Chondrocyte (in vitro differentiated cells): ENCODE measurements around the gene TCEANC2. TPM values are rescaled to one million over a fixed set of nuclear protein-coding genes. Genes with fewer than 3 reads are reported as not detected.
A peak's percentile ranks its signal among the peaks of the same experiment; 100 is the strongest.

ENCODE experiments used
- DNase-seq: peaks from one replicate; pipeline ENCODE4 v3.0.0; 2021; ENCODE audit warnings: mixed read lengths, low spot score
- H3K27ac Mint-ChIP-seq: one replicate; pipeline ENCODE4 v1.8.0; 2021; ENCODE audit warnings: mild to moderate bottlenecking, moderate library complexity, mixed read lengths; ENCODE audit not compliant: unreplicated experiment
- H3K27me3 Mint-ChIP-seq: 2 replicates; pipeline ENCODE4 v1.8.0; 2021; ENCODE audit warnings: low read depth, mixed read lengths
- H3K36me3 Mint-ChIP-seq: 2 replicates; pipeline ENCODE4 v1.8.0; 2021; ENCODE audit warnings: low read depth, mixed read lengths
- H3K4me1 Mint-ChIP-seq: 2 replicates; pipeline ENCODE4 v1.8.0; 2021; ENCODE audit warnings: low read depth, mild to moderate bottlenecking, mixed read lengths
- H3K4me3 Mint-ChIP-seq: one replicate; pipeline ENCODE4 v1.8.0; 2021; ENCODE audit warnings: mild to moderate bottlenecking, moderate library complexity, mixed read lengths; ENCODE audit not compliant: unreplicated experiment
- H3K9me3 Mint-ChIP-seq: 2 replicates; pipeline ENCODE4 v1.8.0; 2021; ENCODE audit warnings: low read depth, mixed read lengths
- CTCF ChIP-seq: fragments of 200-600 bp; sonication (generic); IDR thresholded peaks from 2 replicates; pipeline ENCODE4 v1.5.0; 2021; ENCODE audit warnings: antibody characterized with exemption, mild to moderate bottlenecking, moderate library complexity
- total RNA-seq: library from RNA; stranded (reverse); gene quantifications from 3 replicates; pipeline ENCODE4 v1.2.1, GENCODE V29; 2021

Gene TCEANC2
- total RNA-seq, 1 donor from 2014 or later: 4.8 TPM

GRCh38 chr1:54120018-54120697 lies 66.8 kb downstream of the TCEANC2 start:
- H3K4me1 Mint-ChIP-seq: peaks cover 9% of the 10 kb centered on the region
- no peak overlapping the region for H3K27ac Mint-ChIP-seq
- TF ChIP-seq CTCF: no peak
- H3K4me3 Mint-ChIP-seq: no peak overlapping the region
- peak; percentile 68 for DNase-seq
- H3K9me3 Mint-ChIP-seq: no peaks in the 10 kb centered on the region
- H3K27me3 Mint-ChIP-seq: peaks cover 3% of the 10 kb centered on the region
- H3K36me3 Mint-ChIP-seq: no peaks in the 10 kb centered on the region

DNA sequence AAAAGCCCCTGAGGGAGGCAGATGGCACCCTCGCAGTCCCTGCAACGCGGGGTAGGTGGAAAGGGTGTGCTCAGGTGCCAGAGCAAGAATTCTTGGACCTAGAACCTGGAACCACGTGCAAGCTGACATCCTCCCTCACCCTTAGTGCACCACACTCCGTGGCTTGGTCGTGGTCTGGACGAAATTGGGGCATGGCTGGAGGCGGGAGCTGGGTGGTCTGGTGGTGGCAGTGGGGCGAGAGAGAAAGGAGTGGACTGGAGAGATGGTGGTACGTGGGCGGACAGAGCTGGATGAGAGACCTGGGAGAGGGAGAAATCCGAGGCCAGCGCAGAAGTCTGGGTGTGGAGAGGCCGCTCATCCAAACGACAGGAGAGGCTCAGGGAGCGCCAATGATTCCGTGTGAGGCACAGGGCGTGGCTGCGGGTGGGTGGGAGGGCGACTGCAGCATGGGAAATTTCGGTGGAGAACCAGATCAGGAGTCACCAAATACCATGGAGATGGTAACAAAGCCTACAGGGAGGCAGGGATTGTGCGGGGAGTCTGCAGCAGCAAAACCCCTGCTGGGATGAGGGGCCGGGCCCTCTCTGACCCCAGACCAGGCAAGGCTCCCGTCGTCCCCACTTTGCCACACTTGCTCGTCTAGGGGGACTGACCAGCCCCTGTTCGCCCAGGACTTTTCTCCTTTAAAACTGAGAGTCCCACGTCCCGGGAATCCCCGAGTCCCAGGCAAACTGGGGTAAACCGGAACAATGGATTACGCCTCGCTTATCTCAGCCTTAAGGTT lies 67.5 kb downstream of the TCEANC2 start:
- Mint-ChIP-seq H3K27me3 (peaks cover 3% of the 10 kb centered on the region), H3K4me3 (peak overlapping the region; percentile 58), H3K4me1 (peaks cover 9% of the 10 kb centered on the region), H3K36me3 (no peaks in the 10 kb centered on the region), H3K9me3 (no peaks in the 10 kb centered on the region), H3K27ac (peak overlapping the region; percentile 65)
- peak; percentile 79 for DNase-seq
- TF ChIP-seq CTCF: no peak

- peaks cover 9% of the 10 kb centered on the region for H3K4me1 Mint-ChIP-seq
- no peaks in the 10 kb centered on the region for H3K9me3 Mint-ChIP-seq
- H3K27ac Mint-ChIP-seq: peak overlapping the region; percentile 65
- peak; percentile 91 for TF ChIP-seq CTCF
- H3K4me3 Mint-ChIP-seq: peak overlapping the region; percentile 58
- peaks cover 3% of the 10 kb centered on the region for H3K27me3 Mint-ChIP-seq
- no peaks in the 10 kb centered on the region for H3K36me3 Mint-ChIP-seq
- peak; percentile 92 for DNase-seq
These were observed 68.2 kb downstream of the TCEANC2 start for GRCh38 chr1:54121482-54122134.

DNA sequence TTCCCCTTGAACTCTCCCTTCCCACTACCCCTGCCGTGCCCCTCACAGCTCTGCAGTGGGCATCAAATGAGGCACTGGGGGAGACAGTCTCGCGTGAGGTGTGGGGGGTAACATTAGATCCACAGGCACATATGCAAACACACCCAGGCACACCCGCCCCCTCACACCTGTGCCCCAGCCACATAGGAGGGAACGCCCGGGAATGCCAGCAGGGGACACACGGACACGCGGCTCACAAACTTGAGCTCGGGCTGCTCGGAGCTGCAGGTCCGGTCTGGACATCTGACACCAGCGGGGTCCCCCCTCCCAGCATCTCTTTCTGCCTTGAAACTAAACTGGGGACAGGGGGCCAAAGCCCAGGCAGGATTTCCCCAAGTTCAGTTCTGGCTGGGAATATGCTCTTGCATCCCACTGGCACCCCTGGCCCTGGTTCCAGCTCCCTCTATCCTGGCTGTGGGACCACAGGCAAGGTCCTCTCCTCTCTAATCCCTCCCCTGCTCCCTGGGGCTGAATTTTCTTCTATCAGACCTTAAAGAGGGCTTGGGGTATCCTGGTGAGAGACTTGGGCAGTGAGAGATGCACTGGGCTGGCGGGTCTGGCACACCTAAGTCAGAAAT lies 68.8 kb downstream of the TCEANC2 start:
- Mint-ChIP-seq H3K27ac (no peak overlapping the region), H3K9me3 (no peaks in the 10 kb centered on the region), H3K27me3 (peaks cover 3% of the 10 kb centered on the region), H3K4me3 (peak overlapping the region; percentile 58), H3K4me1 (peaks cover 9% of the 10 kb centered on the region), H3K36me3 (no peaks in the 10 kb centered on the region)
- DNase-seq: peak; percentile 83
- TF ChIP-seq CTCF: no peak

DNA sequence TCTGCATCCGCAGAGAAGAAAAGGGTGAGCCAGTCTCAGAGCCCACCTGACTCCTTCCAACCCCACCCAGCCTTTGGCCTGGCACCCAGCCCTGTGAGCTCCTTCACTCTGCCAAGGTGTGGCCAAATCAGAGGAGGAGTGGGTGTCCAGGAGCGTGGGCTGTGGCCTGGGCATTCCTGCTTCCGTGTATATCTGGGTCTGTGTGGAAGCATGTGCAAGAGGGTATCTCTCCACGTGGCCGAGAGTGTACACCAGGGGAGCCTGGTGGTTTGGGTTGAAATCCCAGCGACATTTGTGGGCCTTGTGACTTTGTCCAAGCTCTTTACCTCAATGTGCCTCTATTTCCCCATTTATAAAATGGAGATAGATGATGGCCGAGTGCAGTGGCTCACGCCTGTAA lies 69.6 kb downstream of the TCEANC2 start:
- peaks cover 9% of the 10 kb centered on the region for H3K4me1 Mint-ChIP-seq
- H3K4me3 Mint-ChIP-seq: no peak overlapping the region
- DNase-seq: peak; percentile 37
- no peak for TF ChIP-seq CTCF
- no peak overlapping the region for H3K27ac Mint-ChIP-seq
- no peaks in the 10 kb centered on the region for H3K36me3 Mint-ChIP-seq
- H3K27me3 Mint-ChIP-seq: peaks cover 3% of the 10 kb centered on the region
- H3K9me3 Mint-ChIP-seq: no peaks in the 10 kb centered on the region
